Anterior cingulate cortex (tissue), 58 donors: ENCODE data around the gene MALSU1.
"Not testable (repeated sequence)": the region's sequence is repeated elsewhere in the genome, so short reads cannot be mapped to it uniquely, and the experiment has no call there.

Experiments
- DNase-seq, 58 donors: peaks; one replicate each; lab custom pipeline; 2025; lab: John Stamatoyannopoulos, UW

MALSU1 gene

GRCh38 chr7:23285657-23286646 is 13.2 kb upstream of the MALSU1 start:
- DNase-seq: no peak

DNA sequence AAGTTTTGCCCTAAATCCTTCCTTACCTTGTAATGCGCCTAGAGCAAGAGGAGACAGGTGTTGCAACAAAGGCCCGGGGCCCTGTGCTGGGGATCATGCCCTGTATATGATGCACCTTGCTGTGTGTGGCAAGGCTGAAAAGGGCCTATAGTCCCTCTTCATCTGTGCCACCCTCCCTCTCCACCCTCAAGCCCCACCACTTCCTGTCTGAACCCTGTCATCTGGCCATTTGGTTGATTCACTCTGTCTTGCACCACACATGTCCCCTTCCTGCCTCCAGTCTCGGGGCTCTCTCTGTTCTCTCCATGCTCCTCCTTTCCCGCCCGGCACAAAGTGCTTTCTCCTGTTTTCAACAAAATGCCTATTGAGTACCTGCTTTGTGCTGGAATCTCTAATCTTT is 11.5 kb upstream of the MALSU1 start:
- DNase-seq: no peak

- no peak for DNase-seq
Measured at GRCh38 chr7:23290993-23291392, 8.1 kb upstream of the MALSU1 start.

DNA sequence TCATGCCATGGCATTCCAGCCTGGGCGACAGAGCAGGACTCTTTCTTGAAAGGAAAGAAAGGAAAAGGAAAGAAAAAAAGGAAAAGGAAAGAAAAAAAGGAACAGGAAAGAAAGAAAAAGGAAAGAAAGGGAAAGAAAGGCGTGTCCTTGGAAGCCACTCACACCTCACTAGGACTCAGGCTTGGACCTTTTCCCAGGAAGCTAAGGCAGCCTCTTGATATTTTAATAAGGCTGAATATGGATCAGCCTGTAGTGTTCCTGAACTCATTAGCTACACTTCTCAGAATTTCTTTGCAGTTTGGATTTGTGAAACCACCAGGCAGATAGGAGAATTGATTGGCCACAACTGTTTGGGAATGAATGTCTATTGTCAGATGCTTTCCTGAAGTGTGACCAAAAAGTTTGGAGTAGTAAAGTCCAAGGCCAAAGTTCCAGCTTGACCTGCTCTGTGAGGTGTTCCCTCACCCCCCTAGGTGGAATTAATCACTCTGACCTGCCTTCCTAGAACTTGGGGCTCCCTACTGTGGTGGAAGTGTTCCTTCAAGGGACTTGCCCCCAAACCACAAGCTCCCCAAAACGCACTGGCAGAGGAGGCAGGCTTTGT is 7.1 kb upstream of the MALSU1 start:
- no peak for DNase-seq

DNA sequence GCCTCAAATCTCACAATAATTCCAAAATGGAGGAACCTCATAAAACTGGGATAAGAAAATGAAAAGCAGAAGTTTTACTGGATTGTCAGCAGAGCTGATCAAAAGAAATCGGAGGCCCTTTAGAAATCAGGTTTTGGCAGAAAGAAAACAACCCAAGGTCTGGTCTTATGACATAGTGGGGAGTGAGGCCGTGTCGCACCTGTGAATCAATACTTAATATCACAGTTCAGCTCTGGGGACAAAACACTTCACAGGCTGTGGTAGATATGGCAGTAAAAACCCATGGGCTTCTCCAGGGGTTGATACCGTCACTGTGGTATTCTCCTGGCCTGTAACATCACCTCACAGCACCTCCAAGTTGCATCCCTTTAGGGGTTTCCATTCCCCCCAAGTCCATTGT is 6.5 kb upstream of the MALSU1 start:
- no peak for DNase-seq

DNA sequence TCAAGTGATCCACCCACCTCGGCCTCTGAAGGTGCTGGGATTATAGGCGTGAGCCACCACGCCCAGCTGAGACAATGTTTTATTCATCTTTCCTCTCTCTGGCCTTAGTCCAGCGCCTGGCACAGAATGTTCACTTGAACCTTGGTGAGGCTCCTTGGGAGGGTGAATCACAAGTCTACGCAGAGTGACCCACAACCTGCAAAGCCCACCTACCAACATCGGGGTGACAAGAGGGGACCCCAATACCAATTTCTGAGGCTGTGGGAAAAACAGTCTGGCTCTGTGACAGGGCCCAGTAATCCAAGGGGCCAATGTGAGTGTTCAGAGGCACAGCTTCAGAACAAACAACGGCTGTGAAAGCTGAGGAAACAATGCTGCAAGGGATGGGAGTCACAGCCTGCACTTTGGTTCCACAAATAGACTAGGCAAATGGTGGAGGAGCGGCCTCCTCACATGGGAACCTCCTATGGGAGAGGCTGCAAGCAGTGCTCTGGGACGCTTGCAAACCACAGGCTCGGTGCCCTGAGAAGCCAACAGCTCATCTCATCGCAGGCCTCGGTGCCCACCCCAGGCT is 5.6 kb upstream of the MALSU1 start:
- DNase-seq: no peak

DNA sequence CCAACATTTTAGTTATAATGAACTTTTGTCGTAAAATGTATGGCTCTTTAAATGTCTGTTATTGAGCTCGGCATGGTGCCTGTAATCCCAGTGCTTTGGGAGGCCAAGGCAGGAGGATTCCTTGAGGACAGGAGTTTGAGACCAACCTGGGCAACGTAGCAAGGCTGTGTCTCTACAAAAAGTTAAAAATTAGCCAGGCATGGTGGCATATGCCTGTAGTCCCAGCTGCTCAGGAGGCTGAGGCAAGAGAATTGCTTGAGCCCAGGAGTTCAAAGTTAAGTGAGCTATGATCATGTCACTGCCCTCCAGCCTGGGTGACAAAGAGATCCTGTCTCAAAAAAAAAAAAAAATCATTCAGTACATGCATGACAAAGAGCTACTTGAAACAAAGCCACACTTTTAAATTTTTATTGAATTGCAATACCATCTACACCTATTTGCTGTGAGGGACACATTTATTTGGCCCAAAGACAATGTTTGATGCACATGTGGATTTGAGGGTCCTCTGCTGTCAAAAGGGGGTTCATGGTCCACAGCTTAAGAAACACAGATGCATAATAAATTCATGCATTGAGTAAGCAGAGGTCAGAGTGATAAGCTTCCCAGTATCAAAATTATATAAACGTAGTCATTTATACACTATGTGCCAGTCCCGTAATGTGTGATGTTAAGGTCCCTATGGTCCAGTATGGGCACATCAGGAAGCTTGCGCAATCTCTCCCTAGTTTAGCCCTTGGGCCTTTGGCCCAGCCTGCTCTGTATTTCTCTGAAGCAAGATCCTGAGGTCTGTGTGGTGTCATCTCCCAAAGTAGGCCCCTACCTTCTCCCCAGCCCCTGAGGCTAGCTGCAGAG is 4.4 kb upstream of the MALSU1 start:
- DNase-seq: no peak

DNA sequence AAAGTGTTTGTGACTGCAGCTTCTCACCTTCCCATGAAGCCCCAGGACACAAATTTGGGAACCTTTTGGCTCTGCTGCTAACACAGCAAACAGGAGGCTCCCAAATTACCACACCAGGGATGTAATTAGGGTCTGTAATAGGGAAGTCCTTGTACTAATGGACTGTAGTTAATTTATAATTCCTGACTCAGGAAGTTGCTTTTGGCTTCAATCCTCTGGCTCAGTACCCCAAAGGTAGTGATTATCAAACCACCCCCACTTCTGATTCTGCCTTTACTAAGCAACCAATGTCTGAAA is 3.8 kb upstream of the MALSU1 start:
- no peak for DNase-seq

GRCh38 chr7:23298141-23298881 is 828 bp upstream of the MALSU1 start:
- no peak for DNase-seq

GRCh38 chr7:23299770-23300300 is 696 bp downstream of the MALSU1 start:
- DNase-seq: no peak

- no peak for DNase-seq
Measured at GRCh38 chr7:23306936-23307521, 7.9 kb downstream of the MALSU1 start.

GRCh38 chr7:23308754-23309153 is 9.6 kb downstream of the MALSU1 start:
- DNase-seq: no peak

DNA sequence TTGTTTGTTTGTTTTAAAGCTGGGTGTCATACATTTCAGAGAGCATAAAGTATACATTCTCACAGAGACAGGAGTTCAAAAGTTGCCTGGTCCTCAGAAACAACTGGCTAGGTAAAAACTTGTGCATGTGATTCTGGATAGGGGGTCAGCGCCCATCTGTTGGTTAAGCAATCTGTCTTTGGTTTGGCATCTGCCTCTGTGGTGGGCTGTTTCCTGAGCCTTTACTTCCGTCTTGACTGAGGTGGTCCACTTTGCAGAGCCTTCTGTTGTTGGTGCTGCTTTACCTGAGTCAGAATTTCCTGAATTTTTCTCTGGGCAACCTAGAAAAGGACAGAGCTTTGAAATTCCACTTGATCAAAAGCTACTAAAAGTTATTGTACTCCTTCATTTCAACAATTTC is 13.0 kb downstream of the MALSU1 start:
- DNase-seq: not testable (repeated sequence)

GRCh38 chr7:23315366-23315765 is 16.2 kb downstream of the MALSU1 start:
- DNase-seq: no peak

- DNase-seq: no peak
Measured at GRCh38 chr7:23331132-23331531, 32.0 kb downstream of the MALSU1 start.

DNA sequence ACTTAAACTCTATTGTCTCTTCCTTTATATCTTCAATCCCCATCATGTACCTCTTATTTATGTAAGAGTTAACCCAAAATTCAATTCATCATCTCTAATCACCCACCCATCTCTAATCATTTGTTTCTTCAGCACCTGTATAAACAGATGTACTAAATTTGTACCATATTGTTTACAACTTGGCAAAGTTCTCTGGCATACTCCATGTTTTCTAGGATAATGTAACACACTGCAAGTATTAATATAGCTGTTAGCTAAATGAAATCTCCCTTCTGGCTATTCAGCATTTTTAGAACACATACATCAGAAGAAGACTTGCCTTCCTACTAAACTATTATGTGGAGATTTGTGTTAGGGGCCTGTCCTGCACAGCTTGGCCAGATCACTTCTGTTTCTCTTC is 33.1 kb downstream of the MALSU1 start:
- DNase-seq: no peak

DNA sequence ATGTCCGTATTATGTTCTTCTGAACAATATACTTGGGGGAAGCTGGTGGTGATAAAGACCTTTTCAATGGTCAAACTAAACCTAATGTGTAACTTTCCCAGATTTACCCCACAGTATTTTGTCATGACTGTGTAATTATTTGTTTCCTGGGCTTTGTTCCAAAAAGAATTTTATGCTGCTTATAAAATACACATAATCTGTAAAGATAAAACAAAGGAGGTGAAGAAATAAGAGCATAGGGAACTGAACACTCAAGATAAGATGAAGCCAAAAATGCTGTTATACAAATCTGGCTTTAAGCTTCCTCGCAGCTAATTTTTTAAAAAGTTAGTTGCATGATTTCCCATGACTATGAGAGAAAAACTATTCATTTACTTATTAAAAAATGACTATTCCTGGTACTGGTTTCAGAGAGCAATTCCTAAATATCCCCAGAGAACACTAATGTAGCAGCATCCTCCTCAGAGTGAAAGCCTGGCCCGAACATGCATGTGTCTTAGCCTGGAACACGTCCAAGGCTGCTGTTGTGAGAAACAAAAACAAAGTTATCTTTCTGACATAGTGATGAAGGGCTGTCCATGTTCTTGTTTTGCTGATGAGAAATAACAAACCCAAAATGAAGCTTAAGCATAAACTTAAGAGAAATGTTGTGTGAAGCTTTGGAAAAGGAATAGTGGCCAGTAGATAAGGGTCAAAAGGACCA is 33.9 kb downstream of the MALSU1 start:
- no peak for DNase-seq

GRCh38 chr7:23333671-23334246 is 34.6 kb downstream of the MALSU1 start:
- peak in 1 of 58 donors; percentile 7 for DNase-seq
